Kidney glomerular epithelial cell (primary cell): ENCODE data around the gene PRMT6.

ENCODE experiments used
- DNase-seq: peaks from one replicate; lab custom pipeline; 2025; lab: John Stamatoyannopoulos, UW

The PRMT6 gene

DNA sequence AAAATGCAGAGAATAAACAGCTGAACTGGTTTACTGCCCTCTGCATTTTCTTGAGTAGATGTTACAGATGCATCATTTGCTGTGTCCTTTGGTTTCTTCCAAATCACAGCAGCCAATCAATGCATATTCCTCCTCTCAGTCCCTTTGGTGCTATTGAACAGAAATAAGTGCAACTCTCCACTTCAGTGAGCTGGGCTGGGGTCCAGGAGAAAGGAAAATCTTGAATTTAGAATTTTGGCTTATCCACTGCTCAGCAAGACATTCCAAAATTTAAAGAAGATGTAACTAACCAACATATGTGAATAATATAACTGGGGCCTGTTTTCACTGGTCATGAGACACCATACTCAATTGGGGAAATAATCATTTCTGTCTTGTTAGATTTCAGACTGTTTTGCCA is 39.2 kb downstream of the PRMT6 start:
- no peak for DNase-seq

- DNase-seq, result no peak
These were observed 40.2 kb downstream of the PRMT6 start for GRCh38 chr1:107096690-107097089.

- DNase-seq, result no peak
These were observed 42.5 kb downstream of the PRMT6 start for GRCh38 chr1:107098961-107099360.

GRCh38 chr1:107100331-107100984 is 44.0 kb downstream of the PRMT6 start:
- no peak for DNase-seq

DNA sequence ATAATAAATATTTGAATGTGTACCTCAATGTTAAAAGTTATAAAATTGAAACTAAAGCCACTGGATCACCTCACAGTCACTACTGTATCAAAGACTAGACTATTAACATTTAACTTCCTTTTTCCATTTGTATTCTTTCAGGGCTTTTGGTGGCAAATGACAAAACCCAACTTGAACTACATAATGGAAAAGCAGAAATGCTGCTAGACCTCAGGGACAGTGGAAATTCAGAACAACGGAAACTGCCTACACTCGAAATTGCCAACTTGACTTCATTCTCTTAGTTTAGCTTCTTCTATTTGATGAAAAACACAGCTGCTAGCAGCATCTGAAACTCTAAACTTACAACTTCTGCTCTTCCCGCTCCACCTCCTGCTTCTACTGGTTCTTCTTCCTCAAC is 49.4 kb downstream of the PRMT6 start:
- DNase-seq, result no peak
